Neutrophil (primary cell): Measurements from ENCODE around the gene ERMARD.

ENCODE experiments used
- H3K27ac ChIP-seq: fragments of 200-600 bp; sonication (generic); 2 replicates; pipeline ENCODE4 v1.5.1; 2016; ENCODE audit warnings: mild to moderate bottlenecking, moderate library complexity
- H3K27me3 ChIP-seq: fragments of 200-600 bp; sonication (generic); 2 replicates; pipeline ENCODE4 v1.6.0; 2016; ENCODE audit warnings: mild to moderate bottlenecking
- H3K36me3 ChIP-seq: fragments of 200-600 bp; sonication (generic); 2 replicates; pipeline ENCODE4 v1.5.1; 2017
- H3K4me1 ChIP-seq, 2 experiments: fragments of 200-600 bp in 1 of 2; sonication (generic) in 1 of 2; 1 replicate in 1 of 2; 2 replicates in 1 of 2; pipeline versions ENCODE4 v1.5.1 to v1.6.1; 2013 to 2016; ENCODE audit warnings: low read depth in 1 of 2, low read length in 1 of 2, mild to moderate bottlenecking in 1 of 2, moderate library complexity in 1 of 2; ENCODE audit not compliant: control insufficient read depth in 1 of 2, insufficient read depth in 1 of 2
- H3K4me3 ChIP-seq, 2 experiments: fragments of 200-600 bp in 1 of 2; sonication (generic) in 1 of 2; 1 replicate in 1 of 2; 2 replicates in 1 of 2; pipeline ENCODE4 v1.5.1; 2013 to 2016; ENCODE audit warnings: low read depth in 1 of 2, low read length in 1 of 2, mild to moderate bottlenecking in 1 of 2, moderate library complexity in 1 of 2
- H3K9me3 ChIP-seq: fragments of 200-600 bp; sonication (generic); 2 replicates; pipeline ENCODE4 v1.5.1; 2016
- TF ChIP-seq, protein P1 (sequence below): fragments of 200-600 bp; sonication (generic); IDR thresholded peaks from 2 replicates; pipeline ENCODE4 v1.5.1; 2016; ENCODE audit warnings: antibody characterized with exemption

Gene ERMARD

GRCh38 chr6:169793408-169793807 is 42.0 kb downstream of the ERMARD start:
- H3K4me1 ChIP-seq, result peaks cover 32 to 35% of the 10 kb centered on the region in 2 experiments
- H3K4me3 ChIP-seq, result no peak overlapping the region
- H3K36me3 ChIP-seq, result no peaks in the 10 kb centered on the region
- TF ChIP-seq, protein P1, sequence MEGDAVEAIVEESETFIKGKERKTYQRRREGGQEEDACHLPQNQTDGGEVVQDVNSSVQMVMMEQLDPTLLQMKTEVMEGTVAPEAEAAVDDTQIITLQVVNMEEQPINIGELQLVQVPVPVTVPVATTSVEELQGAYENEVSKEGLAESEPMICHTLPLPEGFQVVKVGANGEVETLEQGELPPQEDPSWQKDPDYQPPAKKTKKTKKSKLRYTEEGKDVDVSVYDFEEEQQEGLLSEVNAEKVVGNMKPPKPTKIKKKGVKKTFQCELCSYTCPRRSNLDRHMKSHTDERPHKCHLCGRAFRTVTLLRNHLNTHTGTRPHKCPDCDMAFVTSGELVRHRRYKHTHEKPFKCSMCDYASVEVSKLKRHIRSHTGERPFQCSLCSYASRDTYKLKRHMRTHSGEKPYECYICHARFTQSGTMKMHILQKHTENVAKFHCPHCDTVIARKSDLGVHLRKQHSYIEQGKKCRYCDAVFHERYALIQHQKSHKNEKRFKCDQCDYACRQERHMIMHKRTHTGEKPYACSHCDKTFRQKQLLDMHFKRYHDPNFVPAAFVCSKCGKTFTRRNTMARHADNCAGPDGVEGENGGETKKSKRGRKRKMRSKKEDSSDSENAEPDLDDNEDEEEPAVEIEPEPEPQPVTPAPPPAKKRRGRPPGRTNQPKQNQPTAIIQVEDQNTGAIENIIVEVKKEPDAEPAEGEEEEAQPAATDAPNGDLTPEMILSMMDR, result no peak
- no peaks in the 10 kb centered on the region for H3K9me3 ChIP-seq
- no peak overlapping the region for H3K27ac ChIP-seq
- H3K27me3 ChIP-seq, result peaks cover 40% of the 10 kb centered on the region

GRCh38 chr6:169794317-169795055 is 43.1 kb downstream of the ERMARD start:
- TF ChIP-seq, protein P1, result no peak
- peaks cover 40% of the 10 kb centered on the region for H3K27me3 ChIP-seq
- no peak overlapping the region for H3K4me3 ChIP-seq
- no peaks in the 10 kb centered on the region for H3K36me3 ChIP-seq
- no peaks in the 10 kb centered on the region for H3K9me3 ChIP-seq
- H3K27ac ChIP-seq, result no peak overlapping the region
- H3K4me1 ChIP-seq, result peaks cover 32 to 35% of the 10 kb centered on the region in 2 experiments

DNA sequence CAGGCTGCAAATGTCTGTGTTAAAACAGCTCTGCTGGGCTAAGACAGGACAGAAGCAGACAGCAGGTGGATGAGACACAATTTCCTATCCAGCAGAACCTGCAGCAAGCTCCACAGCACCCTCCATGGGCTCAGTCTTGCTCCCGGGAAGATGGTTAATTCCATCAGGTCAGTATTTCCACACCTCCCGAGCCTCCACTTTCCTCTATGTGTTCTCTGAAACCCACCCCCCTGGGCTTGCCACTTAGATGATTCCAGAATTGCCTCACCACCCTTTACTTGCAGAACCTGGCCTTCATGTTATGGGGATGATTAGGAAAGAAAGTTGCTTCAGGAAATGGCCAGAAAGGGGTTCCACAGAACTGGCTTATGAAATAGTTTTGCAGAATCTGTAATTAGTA is 43.8 kb downstream of the ERMARD start:
- H3K4me1 ChIP-seq, result peaks cover 30 to 32% of the 10 kb centered on the region in 2 experiments
- H3K27me3 ChIP-seq, result peaks cover 37% of the 10 kb centered on the region
- no peak overlapping the region for H3K27ac ChIP-seq
- H3K9me3 ChIP-seq, result no peaks in the 10 kb centered on the region
- TF ChIP-seq, protein P1, result no peak
- no peak overlapping the region for H3K4me3 ChIP-seq
- no peaks in the 10 kb centered on the region for H3K36me3 ChIP-seq

DNA sequence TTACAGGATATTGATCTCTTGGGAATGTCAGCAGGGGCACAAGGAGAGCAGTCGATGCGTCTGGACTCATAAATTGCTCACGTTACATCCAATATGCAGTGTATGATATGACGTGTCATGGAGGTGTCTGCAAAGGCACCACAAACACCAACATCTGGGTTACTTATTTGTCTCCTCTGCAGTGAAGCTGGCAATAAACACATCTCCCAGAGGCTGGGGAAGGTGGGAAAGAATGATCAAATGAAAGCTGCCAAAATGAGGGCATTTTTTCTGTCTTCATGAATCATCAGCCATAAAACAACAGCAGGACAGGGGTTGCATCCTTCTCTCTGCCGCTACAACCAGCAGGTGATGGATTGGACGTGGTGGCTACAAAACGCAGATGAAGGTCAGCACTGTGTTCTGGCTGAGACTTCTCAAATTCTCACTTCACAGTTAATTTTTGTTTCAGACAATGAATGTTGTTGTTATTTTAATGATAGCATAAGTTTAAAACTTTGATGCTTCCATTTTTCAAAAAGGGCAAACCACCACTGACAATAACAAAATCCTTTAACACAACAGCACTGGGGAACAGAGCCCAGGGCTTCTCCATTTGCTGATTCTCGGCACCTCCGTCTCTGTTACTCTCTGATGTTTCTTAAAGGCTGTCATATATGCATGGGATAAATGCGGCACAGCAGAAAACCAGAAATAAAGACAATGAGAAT is 47.5 kb downstream of the ERMARD start:
- Histone ChIP-seq H3K36me3 (no peaks in the 10 kb centered on the region), H3K4me3 (no peak overlapping the region), H3K9me3 (no peaks in the 10 kb centered on the region), H3K27me3 (peaks cover 18% of the 10 kb centered on the region), H3K27ac (no peak overlapping the region), H3K4me1 (peaks cover 27 to 35% of the 10 kb centered on the region in 2 experiments)
- TF ChIP-seq, protein P1, result no peak

- peaks cover 18% of the 10 kb centered on the region for H3K27me3 ChIP-seq
- TF ChIP-seq, protein P1, result no peak
These were observed 48.1 kb downstream of the ERMARD start for GRCh38 chr6:169799474-169799926.

More at GRCh38 chr6:169799474-169799926, 48.1 kb downstream of the ERMARD start:
- no peak overlapping the region for H3K27ac ChIP-seq
- peaks cover 25 to 32% of the 10 kb centered on the region in 2 experiments for H3K4me1 ChIP-seq
- H3K9me3 ChIP-seq, result no peaks in the 10 kb centered on the region
- no peaks in the 10 kb centered on the region for H3K36me3 ChIP-seq
- no peak overlapping the region for H3K4me3 ChIP-seq
